H1 (cell line): ENCODE measurements around the gene TFDP3. TPM values are rescaled to one million over a fixed set of nuclear protein-coding genes. Genes with fewer than 3 reads are reported as not detected.

Experiments
- CTCF ChIA-PET: fragments of 300-600 bp; sonication (Branson Sonifier 250); formaldehyde crosslinking; loops from one replicate; lab custom pipeline; 2021; ENCODE audit not compliant: partially characterized antibody; lab: Charles Lee
- POLR2A ChIA-PET: fragments of 300-600 bp; sonication (Branson Sonifier 250); formaldehyde crosslinking; loops from one replicate; lab custom pipeline; 2021; ENCODE audit warnings: inconsistent platforms; ENCODE audit not compliant: partially characterized antibody; lab: Charles Lee
- DNase-seq, 2 experiments: peaks; one replicate each; pipeline versions ENCODE4 v3.0.0 to v3.0.0-alpha.2; 2010 to 2022; ENCODE audit warnings: low spot score in 2 of 2, low read depth in 1 of 2, mixed read lengths in 1 of 2
- FAIRE-seq: peaks from 2 replicates; lab custom pipeline; 2011; peaks lifted over from hg19 to GRCh38; lab: Jason Lieb, UNC
- H2AFZ ChIP-seq: 2 replicates; pipeline ENCODE4 v1.8.1; 2012; ENCODE audit warnings: low read length, inconsistent platforms
- H2AK5ac ChIP-seq: 2 replicates; pipeline ENCODE4 v1.6.1; 2013; ENCODE audit warnings: low read depth, low read length
- H2BK120ac ChIP-seq: replicated peaks from 2 replicates; pipeline ENCODE3; 2013; ENCODE audit warnings: low read depth, low read length, inconsistent platforms
- H2BK12ac ChIP-seq: 2 replicates; pipeline ENCODE4 v1.6.1; 2013; ENCODE audit warnings: low read depth, low read length
- H2BK15ac ChIP-seq: 2 replicates; pipeline ENCODE4 v1.6.1; 2013; ENCODE audit warnings: low read length
- H2BK20ac ChIP-seq: 2 replicates; pipeline ENCODE4 v1.6.1; 2013; ENCODE audit warnings: low read length
- H2BK5ac ChIP-seq: 2 replicates; pipeline ENCODE4 v1.6.1; 2013; ENCODE audit warnings: low read depth, low read length
- H3K14ac ChIP-seq: 2 replicates; pipeline ENCODE4 v1.6.1; 2013; ENCODE audit warnings: inconsistent platforms; ENCODE audit not compliant: insufficient read length
- H3K18ac ChIP-seq: 2 replicates; pipeline ENCODE4 v1.6.1; 2013; ENCODE audit warnings: low read length; ENCODE audit errors: extremely low read depth
- H3K23ac ChIP-seq: 2 replicates; pipeline ENCODE4 v1.6.1; 2013; ENCODE audit warnings: inconsistent platforms; ENCODE audit not compliant: insufficient read length
- H3K23me2 ChIP-seq: 2 replicates; pipeline ENCODE4 v1.6.1; 2013; ENCODE audit warnings: low read depth, low read length
- H3K27ac ChIP-seq: 2 replicates; pipeline ENCODE4 v1.6.1; 2011; ENCODE audit warnings: low read depth, low read length, inconsistent platforms
- H3K27me3 ChIP-seq, 4 experiments: replicated peaks in 1 of 4; 1 replicate in 1 of 4; 2 replicates in 3 of 4; pipeline versions ENCODE4 v1.6.1 to v1.8.1; 2011 to 2013; ENCODE audit warnings: low read length in 3 of 4, mild to moderate bottlenecking in 3 of 4, inconsistent platforms in 2 of 4, mixed read lengths in 2 of 4, moderate library complexity in 1 of 4; ENCODE audit not compliant: control insufficient read depth in 3 of 4, insufficient read depth in 3 of 4; ENCODE audit errors: extremely low read depth in 1 of 4
- H3K36me3 ChIP-seq, 4 experiments: 2 replicates each; pipeline versions ENCODE4 v1.6.1 to v1.8.1; 2011 to 2013; ENCODE audit warnings: mild to moderate bottlenecking in 4 of 4, low read length in 3 of 4, moderate library complexity in 2 of 4, control low read depth in 1 of 4, inconsistent platforms in 1 of 4; ENCODE audit not compliant: insufficient read depth in 4 of 4, control insufficient read depth in 2 of 4
- H3K4ac ChIP-seq: replicated peaks from 2 replicates; pipeline ENCODE3; 2013; ENCODE audit warnings: low read length, low read depth, mixed read lengths, inconsistent platforms; ENCODE audit not compliant: insufficient read length
- H3K4me1 ChIP-seq, 4 experiments: replicated peaks in 1 of 4; 1 replicate in 1 of 4; 2 replicates in 3 of 4; pipeline versions ENCODE4 v1.6.1 to v1.8.1; 2011 to 2013; ENCODE audit warnings: low read length in 3 of 4, inconsistent platforms in 2 of 4, mixed read lengths in 1 of 4; ENCODE audit not compliant: insufficient read depth in 4 of 4, control insufficient read depth in 3 of 4
- H3K4me2 ChIP-seq, 2 experiments: 2 replicates each; pipeline versions ENCODE4 v1.6.1 to v1.8.1; 2011 to 2013; ENCODE audit warnings: low read depth in 2 of 2, low read length in 2 of 2, control low read depth in 1 of 2, inconsistent platforms in 1 of 2, mild to moderate bottlenecking in 1 of 2; ENCODE audit not compliant: insufficient read depth in 1 of 2
- H3K4me3 ChIP-seq, 4 experiments: fragments of 200-600, 300-600 bp in 1 of 4; sonication (generic), shearing (Covaris generic), sonication (Bioruptor Twin) in 1 of 4; 2 replicates each; pipeline versions ENCODE4 v1.5.1 to v1.8.1; 2011 to 2016; ENCODE audit warnings: low read length in 4 of 4, low read depth in 3 of 4, control low read depth in 2 of 4, inconsistent platforms in 2 of 4, mild to moderate bottlenecking in 2 of 4, mixed read lengths in 1 of 4, moderate library complexity in 1 of 4; ENCODE audit not compliant: insufficient read depth in 2 of 4; ENCODE audit errors: extremely low read depth in 1 of 4
- H3K56ac ChIP-seq: replicated peaks from 2 replicates; pipeline ENCODE3; 2013; ENCODE audit warnings: low read depth, mild to moderate bottlenecking, mixed read lengths, low read length, inconsistent platforms; ENCODE audit not compliant: insufficient read length
- H3K79me1 ChIP-seq: 2 replicates; pipeline ENCODE4 v1.6.1; 2013; ENCODE audit warnings: low read depth, low read length, control low read depth
- H3K79me2 ChIP-seq, 2 experiments: 2 replicates each; pipeline versions ENCODE4 v1.6.1 to v1.8.1; 2012 to 2013; ENCODE audit warnings: low read length in 2 of 2, mild to moderate bottlenecking in 2 of 2, inconsistent platforms in 1 of 2; ENCODE audit not compliant: insufficient read depth in 2 of 2, control insufficient read depth in 1 of 2
- H3K9ac ChIP-seq, 4 experiments: replicated peaks in 1 of 4; 1 replicate in 1 of 4; 2 replicates in 3 of 4; pipeline versions ENCODE4 v1.6.1 to v1.8.1; 2011 to 2013; ENCODE audit warnings: low read depth in 3 of 4, low read length in 3 of 4, control low read depth in 2 of 4, mild to moderate bottlenecking in 2 of 4, moderate library complexity in 2 of 4, inconsistent platforms in 1 of 4; ENCODE audit errors: extremely low read depth in 1 of 4
- H3K9me3 ChIP-seq, 2 experiments: 2 replicates each; pipeline versions ENCODE4 v1.6.1 to v1.8.1; 2012 to 2013; ENCODE audit warnings: mild to moderate bottlenecking in 2 of 2, moderate library complexity in 2 of 2, control low read depth in 1 of 2, inconsistent platforms in 1 of 2, low read depth in 1 of 2, low read length in 1 of 2, mixed read lengths in 1 of 2; ENCODE audit not compliant: insufficient read depth in 2 of 2
- H4K20me1 ChIP-seq, 2 experiments: replicated peaks in 1 of 2; 2 replicates each; pipeline versions ENCODE3 to v1.8.1; 2011 to 2013; ENCODE audit warnings: inconsistent platforms in 2 of 2, low read length in 2 of 2, mild to moderate bottlenecking in 1 of 2; ENCODE audit not compliant: insufficient read depth in 2 of 2, control insufficient read depth in 1 of 2
- H4K5ac ChIP-seq: 2 replicates; pipeline ENCODE4 v1.6.1; 2013; ENCODE audit warnings: low read length, low read depth, mixed read lengths, inconsistent platforms; ENCODE audit not compliant: insufficient read length
- H4K8ac ChIP-seq: 2 replicates; pipeline ENCODE4 v1.8.0; 2013; ENCODE audit warnings: mild to moderate bottlenecking, moderate library complexity, low read length, inconsistent platforms; ENCODE audit not compliant: insufficient read depth; ENCODE audit errors: extremely low read depth
- H4K91ac ChIP-seq: replicated peaks from 2 replicates; pipeline ENCODE3; 2013; ENCODE audit warnings: low read length, mixed read lengths, inconsistent platforms; ENCODE audit not compliant: insufficient read length
- CBX5 ChIP-seq: fragments of 300-800, 300-1000 bp; sonication (generic); IDR thresholded peaks from 2 replicates; pipeline ENCODE4 v1.7.1; 2016; ENCODE audit warnings: antibody characterized with exemption, low read length, low read depth
- polyA plus RNA-seq, 7 experiments: library from polyadenylated mRNA; depleted of rRNA in 3 of 7; stranded (reverse) in 5 of 7; unstranded in 2 of 7; fragments of >200 nt in 5 of 7; fragments of 200-250 nt in 2 of 7; gene quantifications; 1 replicate in 5 of 7; 2 replicates in 1 of 7; 4 replicates in 1 of 7; pipeline versions ENCODE4 v1.2.1 to v1.2.3, GENCODE V29; 2011 to 2013; ENCODE audit warnings: missing spikeins in 2 of 7, mixed read lengths in 2 of 7
- total RNA-seq: library from RNA; stranded (reverse); fragmentation: NEBNext Ultra II Directional; extraction: Animal tissue kit (Norgen Biotek cat#: 25700); gene quantifications from 2 replicates; pipeline ENCODE4 v1.2.1, GENCODE V29; 2021

The TFDP3 gene
- total and polyA plus RNA-seq, 2 of the 8 experiments (the other 6 are each of a cell fraction or from before 2014, with no cell fraction given): not detected

DNA sequence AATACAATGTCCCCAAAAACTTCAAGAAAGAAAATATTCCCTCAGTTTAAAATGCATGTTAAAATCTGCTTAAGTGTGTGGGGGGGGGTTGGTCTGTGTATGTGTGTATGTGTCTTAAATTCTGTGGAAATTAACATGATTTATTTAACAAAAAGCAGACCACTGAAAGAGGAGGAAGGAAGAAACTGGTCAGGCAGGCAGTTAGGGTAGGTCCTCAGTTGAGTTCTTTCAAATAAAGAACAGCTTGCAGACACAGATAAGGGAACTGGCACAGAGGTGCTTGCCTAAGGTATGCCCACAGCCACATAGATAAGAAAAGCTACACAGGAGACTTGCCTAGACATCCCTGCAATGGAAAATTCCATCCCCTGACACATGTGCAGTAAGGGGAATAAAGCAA, 28.8 kb upstream of the TFDP3 start:
- no peak overlapping the region for H3K4me2 ChIP-seq
- no peaks in the 10 kb centered on the region for H3K79me2 ChIP-seq
- peaks cover 5 to 6% of the 10 kb centered on the region in 2 experiments; a peak in 1 of 4 replicates for H3K9me3 ChIP-seq
- FAIRE-seq (no peak), DNase-seq (no peak)
- no peaks in the 10 kb centered on the region for H4K20me1 ChIP-seq
- H2BK20ac ChIP-seq: no peak overlapping the region
- no peaks in the 10 kb centered on the region for H3K79me1 ChIP-seq
- no peak overlapping the region for H4K8ac ChIP-seq
- peaks cover 0 to 6% (median 2%) of the 10 kb centered on the region in 4 experiments; a peak in 3 of 7 replicates for H3K4me1 ChIP-seq
- no peak overlapping the region for H3K4me3 ChIP-seq
- no peaks in the 10 kb centered on the region for H3K23me2 ChIP-seq
- H2AFZ ChIP-seq: no peak overlapping the region
- H3K27ac ChIP-seq: no peak overlapping the region
- no peak overlapping the region for H2BK120ac ChIP-seq
- H3K23ac ChIP-seq: no peak overlapping the region
- no peak overlapping the region for H2AK5ac ChIP-seq
- no peak overlapping the region for H3K18ac ChIP-seq
- CTCF ChIA-PET: no interaction called here
- no peak overlapping the region for H4K91ac ChIP-seq
- H3K9ac ChIP-seq: no peak overlapping the region
- no peak for TF ChIP-seq CBX5
- no peak overlapping the region for H2BK12ac ChIP-seq
- POLR2A ChIA-PET: no interaction called here
- H3K56ac ChIP-seq: no peak overlapping the region
- no peak overlapping the region for H2BK15ac ChIP-seq
- H3K27me3 ChIP-seq: no peaks in the 10 kb centered on the region
- H4K5ac ChIP-seq: no peak overlapping the region
- no peak overlapping the region for H3K4ac ChIP-seq
- no peak overlapping the region for H3K14ac ChIP-seq
- no peaks in the 10 kb centered on the region for H3K36me3 ChIP-seq
- no peak overlapping the region for H2BK5ac ChIP-seq
